ENCODE results near the gene PPP1R9B.

The PPP1R9B gene

DNA sequence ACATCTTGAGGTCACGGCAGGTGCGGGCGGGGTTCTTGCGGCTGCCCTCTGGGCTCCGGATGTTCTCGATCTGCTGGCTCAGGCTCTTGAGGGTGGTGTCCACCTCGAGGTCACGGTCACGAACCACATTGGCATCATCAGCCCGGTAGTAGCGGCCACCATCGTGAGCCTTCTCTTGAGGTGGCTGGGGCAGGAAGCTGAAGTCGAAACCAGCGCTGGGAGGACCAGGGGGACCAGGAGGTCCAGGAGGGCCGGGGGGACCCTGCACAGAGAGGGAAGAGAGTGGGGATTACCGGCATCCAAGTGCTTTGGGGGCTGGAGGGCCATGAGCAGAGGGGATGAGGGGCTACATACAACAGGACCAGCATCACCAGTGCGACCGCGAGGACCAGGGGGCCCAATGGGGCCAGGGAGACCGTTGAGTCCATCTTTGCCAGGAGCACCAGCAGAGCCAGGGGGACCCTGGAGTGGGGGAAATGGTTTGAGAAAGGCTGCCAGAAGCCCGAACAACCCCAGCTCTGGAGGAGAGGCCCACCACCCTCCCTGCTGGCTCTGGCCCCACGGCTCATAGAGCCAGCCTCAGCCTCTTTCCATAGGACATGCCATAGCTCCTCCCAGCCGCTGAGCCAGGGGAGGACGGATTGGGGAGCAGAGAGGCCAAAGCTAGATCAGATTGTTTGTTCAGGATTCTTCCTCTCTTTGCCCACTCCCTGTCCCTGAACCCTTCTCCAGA lies 36.4 kb upstream of the PPP1R9B start:
- DNase-seq = no peak

DNA sequence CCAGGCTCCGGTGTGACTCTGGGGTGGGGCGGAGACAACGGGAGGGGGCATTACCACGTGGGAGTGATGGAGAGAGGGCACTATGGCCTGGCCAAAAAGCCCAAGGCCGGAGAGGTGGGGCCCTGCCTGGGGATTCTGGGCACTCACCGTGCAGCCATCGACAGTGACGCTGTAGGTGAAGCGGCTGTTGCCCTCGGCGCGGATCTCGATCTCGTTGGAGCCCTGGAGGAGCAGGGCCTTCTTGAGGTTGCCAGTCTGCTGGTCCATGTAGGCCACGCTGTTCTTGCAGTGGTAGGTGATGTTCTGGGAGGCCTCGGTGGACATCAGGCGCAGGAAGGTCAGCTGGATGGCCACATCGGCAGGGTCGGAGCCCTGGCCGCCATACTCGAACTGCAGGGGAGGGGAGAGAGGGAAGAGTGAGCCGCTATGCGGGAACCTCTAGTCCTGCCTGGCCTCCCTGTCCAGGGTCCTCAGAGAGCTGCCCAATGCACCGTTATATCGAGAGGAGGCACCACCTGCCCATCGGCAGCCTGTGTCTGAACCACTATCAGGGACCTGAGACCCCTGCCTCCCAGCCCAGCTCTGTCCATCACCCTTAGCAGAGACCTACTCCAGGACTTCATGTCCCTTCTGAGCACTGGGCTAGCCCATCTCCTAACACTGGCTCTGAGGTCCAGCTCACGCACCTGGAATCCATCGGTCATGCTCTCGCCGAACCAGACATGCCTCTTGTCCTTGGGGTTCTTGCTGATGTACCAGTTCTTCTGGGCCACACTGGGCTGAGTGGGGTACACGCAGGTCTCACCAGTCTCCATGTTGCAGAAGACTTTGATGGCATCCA lies 35.4 kb upstream of the PPP1R9B start:
- no peak for DNase-seq

DNA sequence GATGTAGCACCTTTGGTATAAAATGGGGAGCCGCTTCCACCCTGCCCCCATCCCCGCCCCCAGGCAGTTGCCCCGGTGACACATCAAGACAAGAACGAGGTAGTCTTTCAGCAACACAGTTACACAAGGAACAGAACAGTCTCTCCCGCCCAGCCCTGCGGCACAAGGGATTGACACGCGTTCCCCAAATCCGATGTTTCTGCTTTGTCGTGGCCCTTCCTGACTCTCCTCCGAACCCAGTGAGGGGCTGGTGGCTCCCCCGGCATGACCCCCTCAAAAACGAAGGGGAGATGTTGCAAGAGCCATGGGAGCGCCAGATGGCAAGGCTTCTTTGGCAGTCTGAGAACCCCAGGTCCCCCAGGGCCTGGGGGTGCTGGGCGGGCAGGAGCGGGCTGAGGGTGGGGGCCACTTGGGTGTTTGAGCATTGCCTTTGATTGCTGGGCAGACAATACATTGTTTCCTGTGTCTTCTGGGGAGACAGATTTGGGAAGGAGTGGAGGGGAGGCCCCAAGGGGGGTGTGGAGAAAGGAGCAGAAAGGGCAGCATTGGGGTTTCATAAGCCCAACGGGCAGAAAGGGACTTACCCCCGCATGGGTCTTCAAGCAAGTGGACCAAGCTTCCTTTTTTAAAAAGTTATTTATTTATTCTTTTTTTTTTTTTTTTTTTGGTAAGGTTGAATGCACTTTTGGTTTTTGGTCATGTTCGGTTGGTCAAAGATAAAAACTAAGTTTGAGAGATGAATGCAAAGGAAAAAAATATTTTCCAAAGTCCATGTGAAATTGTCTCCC lies 34.3 kb upstream of the PPP1R9B start:
- no peak for DNase-seq

DNA sequence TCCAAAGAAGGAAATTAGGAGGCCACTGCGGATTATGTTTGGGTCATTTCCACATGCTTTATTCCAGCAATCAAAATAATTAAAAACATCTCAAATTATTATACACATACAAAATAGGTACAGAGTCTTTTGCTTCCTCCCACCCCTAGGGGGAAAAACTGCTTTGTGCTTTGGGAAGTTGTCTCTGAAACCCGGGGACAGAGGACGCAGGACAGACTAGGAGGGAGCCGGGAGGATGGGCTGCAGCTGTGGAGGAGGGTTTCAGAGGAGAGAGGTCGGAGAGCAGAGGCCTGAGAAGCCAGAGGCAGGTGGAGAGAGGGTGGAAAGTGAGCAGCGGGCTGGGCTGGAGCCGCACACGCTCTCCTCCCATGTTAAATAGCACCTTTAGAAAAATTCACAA lies 33.6 kb upstream of the PPP1R9B start:
- DNase-seq = no peak

DNA sequence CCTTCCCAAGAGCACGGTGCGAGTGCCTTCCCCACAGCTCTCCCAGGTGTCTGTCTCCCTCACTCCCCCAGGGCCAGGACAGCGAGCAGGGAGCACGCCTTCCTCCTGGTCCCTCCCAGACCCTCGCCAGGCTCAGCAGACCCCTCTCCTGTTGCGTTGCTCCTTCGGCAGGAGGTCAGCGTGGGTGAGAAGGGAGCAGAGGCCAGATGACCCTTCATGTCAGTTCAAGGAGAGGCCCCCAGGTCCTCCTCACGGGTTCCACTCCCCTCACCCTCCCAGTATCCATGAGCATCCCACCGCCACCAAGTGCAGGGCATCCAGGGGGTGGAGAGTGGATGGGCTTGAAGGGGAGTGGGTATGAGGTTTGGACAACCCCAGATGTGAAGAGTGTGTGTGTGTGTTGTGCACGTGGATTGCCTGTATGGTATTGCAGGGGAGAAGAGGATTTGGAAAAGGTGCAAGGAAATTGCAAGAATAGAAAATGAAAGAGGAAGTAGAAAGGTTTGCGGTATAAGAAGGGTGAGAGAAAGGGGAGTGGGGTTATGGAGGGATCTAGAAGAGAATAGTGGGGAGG lies 33.0 kb upstream of the PPP1R9B start:
- no peak for DNase-seq

DNA sequence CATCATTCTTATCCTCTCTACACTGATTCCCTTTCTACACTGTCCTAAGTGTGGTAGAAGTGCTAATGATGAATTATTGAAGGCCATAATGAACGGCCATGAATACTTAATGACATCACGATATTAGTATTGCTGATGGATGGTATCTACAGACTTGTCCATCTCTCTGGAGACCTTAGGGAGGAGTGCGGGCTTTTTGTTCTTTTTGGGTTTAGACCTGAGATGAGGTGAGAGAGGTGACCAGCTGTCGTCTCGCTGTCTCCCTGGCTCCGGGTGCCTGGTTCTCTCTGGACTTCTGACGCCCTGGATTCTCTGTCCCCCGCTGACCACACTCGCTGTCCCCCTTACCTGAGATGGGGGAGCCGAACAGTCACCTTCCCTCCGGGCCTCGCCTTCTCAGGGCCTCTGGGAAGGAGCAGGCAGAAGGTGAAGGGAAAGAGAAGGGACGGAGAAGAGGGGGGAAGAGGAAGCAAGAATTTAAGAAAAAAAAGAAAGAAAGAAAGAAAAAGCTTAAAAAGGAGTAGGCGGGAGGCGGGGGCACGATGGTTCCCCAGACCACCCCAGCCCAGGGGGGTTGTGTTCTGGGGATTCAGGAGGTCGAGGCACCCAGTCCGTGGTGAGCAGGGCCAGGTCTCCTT lies 32.4 kb upstream of the PPP1R9B start:
- no peak for DNase-seq

DNA sequence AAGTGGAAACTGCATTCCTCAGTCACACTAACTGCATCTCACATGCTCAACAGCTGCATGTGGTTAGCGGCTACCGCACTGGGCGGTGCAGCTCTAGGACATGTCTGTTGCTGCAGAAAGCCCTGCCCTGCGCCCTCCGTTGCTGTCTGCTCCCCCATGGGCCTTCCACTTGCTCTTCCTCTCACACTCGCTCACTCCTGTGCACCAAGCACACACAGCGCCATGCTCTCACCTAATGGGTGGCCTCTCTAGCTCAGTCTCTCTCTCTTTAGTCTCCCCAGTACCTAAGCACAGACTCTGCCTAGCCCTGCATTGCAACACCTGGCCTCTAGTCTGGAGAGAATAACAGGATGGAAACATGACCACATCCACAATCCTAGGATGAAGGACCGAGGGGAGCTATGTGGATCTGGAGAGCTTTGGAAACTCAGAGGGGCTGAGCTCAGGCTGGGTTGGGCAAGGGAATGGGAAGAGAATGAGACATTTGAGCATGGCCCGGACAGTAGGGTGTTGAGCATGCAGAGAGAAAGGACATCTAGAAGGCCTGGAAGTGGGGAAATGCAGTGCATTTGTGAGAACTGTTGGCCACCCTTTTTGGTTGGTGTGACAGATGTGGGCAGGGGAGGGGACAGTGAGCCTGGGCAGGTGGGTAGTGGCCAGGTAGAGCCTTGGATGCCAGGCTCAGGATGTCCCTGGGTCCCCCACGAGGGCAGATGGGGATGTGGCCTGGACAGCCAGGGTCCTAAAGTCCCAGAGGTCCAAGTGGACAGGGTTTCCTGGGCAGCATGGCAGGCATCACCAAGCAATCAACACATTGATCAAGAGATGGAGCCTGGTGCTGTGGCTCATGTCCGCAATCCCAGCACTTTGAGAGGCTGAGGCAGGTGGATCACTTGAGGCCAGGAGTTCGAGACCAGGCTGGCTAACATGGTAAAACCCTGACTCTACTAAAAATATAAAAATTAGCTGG lies 31.4 kb upstream of the PPP1R9B start:
- DNase-seq = no peak

DNA sequence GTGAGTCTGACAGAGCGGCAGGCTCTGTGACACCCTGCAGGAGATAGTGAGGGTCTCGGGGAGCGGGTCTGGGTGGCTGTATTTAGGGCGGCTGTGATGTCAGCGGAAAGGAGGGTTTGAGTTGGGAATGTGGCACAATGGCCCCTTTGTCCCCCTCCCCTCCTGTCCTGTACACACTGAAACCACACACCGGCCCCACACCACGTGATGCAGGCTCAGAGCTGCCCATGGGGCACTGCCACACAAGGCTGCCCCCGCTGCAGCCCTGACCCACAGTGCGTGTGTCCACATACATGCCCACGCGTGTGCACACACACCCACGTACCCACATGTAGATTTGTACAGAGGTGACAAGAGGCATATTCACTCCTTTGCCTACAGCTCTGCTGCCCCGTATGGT lies 30.7 kb upstream of the PPP1R9B start:
- no peak for DNase-seq

DNA sequence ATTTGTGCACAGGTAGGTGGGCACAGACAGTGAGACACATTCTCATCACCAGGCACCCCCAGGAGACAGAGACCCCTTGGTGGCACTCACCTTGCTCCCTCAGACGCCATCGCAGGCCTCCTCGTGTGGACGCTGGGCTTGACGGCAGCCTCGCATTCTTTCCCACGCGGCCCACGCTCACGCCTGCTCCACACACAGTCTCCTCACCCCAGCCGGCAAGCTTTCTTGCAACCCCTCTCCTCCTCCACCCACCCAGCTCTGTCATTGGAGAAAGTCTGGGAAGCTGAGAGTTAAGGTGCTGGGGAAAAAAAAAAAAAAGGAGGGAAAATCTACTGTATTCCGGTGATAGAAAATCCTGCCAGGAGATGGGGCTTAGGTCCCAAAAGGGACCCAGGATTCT lies 30.1 kb upstream of the PPP1R9B start:
- DNase-seq = no peak

DNA sequence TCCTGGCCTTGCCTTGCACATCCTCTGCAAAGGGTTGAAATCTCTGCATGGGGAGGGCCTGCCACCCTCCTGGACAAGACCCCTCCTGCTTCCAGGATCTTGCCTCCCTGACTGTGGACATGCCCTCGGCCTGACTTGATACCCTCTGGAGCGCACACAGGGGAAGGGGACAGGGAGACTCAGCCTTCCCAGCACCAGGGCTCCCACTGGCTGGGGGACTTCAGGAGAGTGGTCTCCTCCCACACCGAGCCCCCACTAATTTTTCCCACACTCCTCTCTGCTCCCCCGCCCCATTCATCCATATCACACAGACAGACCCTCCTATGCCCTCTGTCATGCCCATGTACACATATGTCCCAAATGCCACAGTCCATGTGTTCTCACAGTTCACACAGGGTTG lies 29.6 kb upstream of the PPP1R9B start:
- DNase-seq = no peak

DNA sequence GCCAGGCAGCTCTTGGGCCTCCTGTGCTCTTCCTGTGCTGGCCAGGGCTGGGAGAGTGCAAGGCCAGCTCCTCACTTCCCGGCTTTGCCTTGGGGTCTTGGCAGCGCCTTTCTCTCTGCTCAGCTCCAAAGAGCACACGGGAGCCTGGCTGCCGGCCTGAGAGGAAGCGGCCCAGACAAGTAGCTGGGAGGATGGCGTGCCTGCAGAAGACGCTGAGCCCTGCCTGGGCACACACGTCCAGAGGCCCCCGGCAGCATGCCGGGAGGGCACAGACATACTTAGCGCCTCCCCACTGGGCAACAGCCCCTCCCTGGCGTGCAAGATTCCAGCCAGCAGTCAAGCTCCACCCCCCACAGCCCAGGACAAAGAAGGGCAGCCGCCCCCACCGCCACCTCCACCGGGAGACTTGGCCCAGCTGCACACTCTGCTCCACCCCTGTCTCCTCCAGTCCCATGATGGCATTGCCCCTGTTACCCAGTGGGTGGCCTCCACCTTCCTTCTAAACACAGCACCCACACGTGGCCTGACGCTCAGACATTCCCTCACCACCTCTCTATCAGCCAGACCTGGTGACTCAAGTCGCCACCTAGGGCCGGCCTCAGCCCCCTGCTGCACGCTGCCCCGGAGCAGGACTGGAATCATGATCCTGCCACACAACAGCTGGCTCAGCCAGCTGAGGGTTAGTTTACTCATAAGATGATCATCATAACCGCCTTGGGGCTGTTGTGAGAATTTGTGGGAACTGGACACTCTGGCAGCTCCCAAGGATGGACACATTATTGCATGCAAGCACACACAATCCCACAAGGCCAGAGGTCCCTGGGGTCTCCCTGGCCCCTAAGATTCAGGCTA lies 27.7 kb upstream of the PPP1R9B start:
- DNase-seq = peak; percentile 28 to 41

DNA sequence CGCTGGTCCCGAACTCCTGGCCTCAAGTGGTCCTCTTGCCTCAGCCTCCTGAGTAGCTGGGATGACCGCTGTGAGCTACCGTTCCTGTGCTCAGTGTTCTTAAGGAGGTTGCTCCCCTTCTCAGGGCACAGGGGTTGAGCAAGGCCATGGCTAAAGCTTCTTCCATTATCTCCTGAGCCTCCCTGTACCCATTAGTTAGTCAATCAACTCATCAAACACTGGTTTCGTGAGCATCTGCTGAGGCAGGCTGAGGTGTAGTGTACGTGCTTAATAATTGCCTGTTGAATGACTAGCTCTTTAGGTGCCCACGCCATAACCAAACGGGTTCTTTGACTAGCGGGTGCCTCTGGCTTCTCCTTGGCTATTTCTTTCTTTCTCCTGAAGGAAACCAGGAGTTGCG lies 27.0 kb upstream of the PPP1R9B start:
- DNase-seq = no peak

DNA sequence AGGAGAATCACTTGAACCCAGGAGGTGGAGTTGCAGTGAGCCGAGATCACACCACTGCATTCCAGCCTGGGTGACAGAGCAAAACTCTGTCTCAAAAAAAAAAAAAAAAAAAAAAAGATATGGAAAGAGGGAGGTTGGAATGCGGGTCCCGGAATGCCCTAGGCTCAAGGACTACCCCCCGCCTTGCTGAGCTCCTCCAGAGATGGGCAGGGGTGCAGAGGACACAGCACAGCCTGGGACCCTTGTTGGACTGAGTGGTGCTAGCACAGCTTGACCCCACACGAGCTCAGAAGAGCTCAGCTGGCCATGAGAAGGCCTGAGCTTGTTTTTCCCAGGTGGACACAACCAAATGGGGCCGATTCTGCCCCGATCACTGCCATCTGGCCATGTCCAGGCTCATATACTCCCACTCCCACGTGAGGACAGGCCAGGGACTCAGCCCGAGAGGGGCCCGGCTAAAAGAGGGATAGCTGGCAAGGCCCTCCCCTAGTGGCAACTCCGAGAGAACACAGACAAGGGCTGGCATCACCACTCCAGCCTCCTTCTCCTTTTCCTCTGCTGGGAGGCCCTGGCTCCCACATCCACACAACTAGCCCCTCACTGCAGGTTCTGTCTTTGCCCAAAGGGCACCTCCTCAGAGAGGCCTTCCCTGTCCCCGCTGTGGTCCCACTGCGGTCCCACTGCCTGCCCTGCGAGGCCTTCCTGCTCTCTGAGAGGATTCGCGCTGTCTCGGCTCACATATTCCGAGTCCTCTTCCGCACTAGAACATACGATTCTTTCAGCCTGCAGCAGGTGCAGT lies 26.3 kb upstream of the PPP1R9B start:
- DNase-seq = no peak

DNA sequence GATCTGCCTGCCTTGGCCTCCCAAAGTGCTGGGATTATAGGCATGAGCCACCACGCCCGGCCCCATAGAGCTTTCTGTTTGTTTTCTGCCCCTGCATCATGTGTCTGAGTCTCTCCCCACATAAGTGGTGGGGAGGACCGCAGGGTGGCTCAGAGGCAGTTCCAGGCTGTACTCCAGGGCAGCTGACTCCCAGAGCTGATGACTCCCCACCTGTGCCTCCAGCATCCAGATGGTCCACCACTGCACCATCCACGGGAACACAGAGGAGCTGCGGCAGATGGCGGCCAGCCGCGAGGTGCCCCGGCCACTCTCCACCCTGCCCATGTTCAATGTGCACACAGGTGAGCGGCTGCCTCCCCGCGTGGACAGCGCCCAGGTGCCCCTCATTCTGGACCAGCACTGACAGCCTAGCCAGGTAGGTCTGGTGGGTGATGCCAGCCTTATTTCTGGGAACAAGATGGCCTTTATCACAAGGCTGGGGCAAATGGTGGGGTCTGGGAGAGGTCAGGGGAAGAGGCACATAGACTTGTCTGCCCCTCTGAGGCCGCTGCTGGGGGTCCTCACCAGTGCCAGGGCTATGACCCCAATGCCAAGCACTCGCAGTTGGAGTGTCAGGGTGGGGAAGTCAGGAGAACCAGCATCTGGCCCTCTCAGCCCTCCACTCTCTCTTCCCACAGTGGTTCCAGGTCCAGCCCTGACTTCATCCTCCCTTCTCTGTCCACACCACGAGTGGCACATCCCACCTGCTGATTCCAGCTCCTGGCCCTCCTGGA lies 24.7 kb upstream of the PPP1R9B start:
- no peak for DNase-seq

DNA sequence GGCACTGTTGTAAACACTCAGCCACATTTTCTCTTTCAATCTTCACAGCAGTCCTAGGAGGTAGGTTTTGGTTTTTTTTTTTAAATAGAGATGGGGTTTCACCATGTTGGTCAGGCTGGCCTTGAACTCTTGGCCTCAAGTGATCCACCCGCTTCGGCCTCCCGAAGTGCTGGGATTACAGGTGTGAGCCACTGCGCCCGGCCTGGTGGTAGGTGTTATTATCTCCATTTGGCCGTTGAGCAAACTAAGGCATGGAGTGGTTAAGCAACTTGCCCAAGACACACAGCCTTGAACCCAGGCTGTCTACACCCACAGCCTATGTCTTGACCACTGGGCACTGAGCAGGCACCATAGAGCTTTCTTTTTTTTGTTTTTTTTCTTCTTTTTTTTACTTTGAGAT lies 24.0 kb upstream of the PPP1R9B start:
- DNase-seq = no peak

DNA sequence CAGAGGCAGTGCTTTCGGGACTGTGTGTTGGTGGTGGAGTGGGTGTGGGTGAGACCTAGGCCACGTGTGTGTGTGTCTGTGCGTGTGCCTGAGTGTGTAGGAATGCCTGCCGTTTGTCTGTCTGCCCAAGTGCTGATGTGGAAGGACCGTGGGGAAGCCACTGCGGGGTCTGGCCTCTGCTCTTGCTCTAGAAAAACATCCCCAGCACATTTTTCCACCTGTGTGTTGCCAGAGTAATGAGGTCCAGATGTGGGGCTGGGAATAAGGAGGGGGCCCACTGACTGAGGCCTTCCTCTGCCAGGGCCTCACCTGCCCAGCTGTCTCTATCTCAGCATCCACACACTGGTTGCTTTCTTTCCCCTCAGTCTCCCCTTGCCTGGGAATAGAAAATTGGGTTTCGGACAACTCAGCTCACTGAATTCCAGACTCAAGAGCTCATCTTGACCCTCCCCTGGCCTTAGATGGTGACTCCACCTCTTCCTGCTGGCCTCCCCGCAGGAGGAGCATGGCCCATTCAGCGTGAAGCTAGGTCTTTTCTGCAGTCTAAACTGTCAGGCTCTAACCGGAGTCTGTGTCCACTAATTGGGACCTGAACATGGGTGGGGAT lies 23.0 kb upstream of the PPP1R9B start:
- DNase-seq = no peak

DNA sequence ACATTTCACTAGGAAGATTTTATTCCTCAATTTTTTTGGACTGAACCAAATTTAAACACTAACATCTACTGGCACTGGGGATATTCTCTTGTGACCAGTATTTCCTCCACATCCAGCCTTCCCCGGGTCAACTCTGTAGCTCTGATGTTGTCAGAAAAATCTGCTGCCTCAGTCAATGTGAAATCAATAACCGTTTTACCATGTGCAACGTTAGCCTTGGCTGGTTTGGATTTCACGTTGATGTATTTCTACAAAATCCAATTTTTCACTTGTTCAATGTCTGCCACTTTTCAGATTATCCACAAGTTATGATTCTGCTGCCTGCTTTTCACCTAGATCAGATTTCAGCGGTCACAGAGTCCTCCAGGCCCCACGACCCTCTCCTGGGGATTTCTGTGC lies 22.5 kb upstream of the PPP1R9B start:
- DNase-seq = no peak

DNA sequence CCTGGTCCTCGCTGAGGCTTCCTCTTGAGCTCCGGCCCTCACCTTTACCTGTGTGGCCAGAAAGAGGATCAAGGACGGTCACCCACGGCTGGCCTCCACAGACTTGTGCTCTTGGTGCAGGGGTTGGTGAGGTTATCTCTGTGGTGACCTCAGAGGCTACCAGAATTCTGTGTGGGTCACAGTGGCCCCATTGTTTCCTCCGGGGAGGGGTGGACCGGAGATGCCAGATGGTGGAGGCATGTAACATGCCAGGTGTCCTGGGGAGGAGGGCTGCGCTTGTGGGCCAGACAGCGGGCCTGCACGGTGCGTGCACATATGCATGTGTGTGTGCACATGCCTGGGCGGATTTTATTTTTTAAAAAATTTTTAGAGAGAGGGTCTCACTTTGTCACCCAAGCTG lies 21.7 kb upstream of the PPP1R9B start:
- no peak for DNase-seq

Data from stimulated activated CD4-positive, alpha-beta T cell treated with anti-CD3 and anti-CD28 coated beads, Interleukin-2, amount 100 ng/mL, for 48 hours (primary cell).